GM19025 (cell line): Measurements from ENCODE around the gene EGLN1.
"Not testable (repeated sequence)": the region's sequence is repeated elsewhere in the genome, so short reads cannot be mapped to it uniquely, and the experiment has no call there.

Experiments used
- ATAC-seq: cut with Tn5 transposase; IDR thresholded peaks from one replicate; pipeline ENCODE4 v1.9.1; 2021; ENCODE audit warnings: mild to moderate bottlenecking, low read depth, moderate library complexity; ENCODE audit not compliant: unreplicated experiment

The EGLN1 gene

DNA sequence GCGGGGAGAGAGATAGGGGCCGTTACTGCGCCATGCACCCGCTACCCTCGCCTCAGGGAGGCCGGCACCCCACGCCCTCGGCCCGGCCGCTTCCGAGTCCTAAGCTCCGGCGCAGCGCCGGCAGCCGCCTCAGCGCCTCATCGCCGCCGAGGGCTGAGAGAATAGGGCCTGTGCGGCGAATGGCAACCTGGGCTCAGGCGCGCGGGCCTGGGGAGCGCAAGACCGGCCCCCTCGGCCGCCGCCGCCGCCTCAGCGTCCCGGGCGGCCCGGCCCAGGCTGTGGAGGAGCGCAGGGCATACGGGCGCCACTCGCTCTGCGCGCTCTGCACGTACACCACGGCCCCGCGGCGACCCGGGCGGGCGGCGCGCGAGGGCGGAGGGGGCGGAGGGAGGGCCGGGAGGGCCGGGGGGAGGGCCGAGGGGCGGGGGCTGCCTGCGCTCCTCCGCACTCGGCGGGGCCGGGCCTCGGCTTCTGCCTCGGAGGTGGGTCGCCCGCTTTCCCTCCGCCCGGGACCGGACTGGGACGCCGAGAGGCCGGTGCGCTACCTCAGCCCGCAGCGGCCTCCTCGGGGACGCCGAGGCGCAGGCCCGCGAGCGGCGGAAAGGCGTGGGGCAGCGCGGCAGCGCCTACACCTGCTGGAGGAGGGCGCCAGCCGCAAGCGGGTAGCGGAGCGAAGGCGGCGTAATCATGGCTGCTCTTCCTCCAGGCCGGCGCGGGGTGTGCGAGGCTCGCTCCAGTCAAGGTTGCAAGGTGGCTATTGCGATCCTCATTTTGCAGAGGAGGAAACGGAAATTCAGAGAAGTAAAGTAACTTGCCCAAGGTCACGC lies at the start of gene EGLN1:
EGLN1 (minus strand) TSS at position 317 of the 827 bp plus-strand sequence. CDS start 399 bp downstream, outside the sequence.
- ATAC-seq = peak; percentile 78

DNA sequence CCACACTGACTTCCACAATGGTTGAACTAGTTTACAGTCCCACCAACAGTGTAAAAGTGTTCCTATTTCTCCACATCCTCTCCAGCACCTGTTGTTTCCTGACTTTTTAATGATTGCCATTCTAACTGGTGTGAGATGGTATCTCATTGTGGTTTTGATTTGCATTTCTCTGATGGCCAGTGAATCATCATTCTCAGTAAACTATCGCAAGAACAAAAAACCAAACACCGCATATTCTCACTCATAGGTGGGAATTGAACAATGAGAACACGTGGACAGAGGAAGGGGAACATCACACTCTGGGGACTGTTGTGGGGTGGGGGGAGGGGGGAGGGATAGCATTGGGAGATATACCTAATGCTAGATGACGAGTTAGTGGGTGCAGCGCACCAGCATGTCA lies 49.4 kb upstream of the EGLN1 start:
- not testable (repeated sequence) for ATAC-seq

- ATAC-seq = not testable (repeated sequence)
These were observed 48.9 kb upstream of the EGLN1 start for GRCh38 chr1:231471027-231471426.

DNA sequence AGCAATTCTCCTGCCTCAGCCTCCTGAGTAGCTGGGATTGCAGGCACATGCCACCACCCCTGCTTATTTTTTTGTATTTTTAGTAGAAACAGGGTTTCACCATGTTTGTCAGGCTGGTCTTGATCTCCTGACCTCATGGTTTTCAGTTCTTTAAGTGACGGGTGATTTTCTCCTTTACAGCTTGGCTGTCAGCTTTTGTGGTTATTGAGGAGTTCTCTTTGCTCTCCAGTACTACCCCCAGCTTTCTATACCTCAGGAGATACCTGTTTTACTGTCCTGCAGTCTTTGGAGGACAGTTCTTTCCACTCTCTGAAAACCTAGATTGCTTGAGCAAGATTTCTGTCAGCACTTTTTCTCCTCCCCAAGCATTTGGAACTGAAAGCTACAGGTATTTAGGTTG lies 45.9 kb upstream of the EGLN1 start:
- no peak for ATAC-seq

DNA sequence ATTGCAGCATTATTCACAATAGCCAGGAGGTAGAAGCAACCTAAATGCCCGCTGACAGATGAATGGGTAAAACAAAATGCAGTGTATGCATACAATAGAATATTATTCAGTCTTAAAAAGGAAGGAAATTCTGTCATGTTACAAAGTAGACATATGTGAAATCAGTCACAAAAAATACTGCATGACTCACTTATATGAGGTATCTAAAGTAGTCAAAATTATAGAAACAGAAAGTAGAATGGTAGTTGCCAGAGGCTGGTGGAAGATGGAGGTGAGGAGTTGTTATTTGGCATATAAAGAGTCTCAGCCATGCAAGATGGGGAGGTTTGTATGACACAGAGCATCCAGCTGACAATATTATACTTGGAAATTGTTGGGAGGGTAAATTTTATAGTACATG lies 43.0 kb upstream of the EGLN1 start:
- ATAC-seq = no peak

- ATAC-seq = no peak
These were observed 41.5 kb upstream of the EGLN1 start for GRCh38 chr1:231463541-231463940.

DNA sequence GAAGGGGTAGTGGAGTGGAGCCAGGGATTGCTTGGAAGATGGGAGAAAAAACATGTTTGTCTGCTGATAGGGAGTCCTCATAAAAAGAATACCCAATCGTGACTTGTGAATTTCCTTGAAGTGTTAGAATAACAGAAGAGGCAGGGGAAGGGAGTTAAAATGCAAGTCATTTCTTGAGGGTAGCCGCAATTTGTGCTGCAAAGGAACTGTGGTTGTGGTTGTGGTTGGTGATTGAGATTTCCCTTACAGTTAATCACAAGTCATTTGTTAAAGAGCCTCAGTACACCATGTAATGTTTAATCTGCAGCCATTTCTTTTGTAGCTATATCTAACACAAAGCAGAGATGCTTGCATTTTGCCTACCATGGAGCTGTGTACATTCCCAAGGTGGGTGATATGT lies 38.5 kb upstream of the EGLN1 start:
- no peak for ATAC-seq

- not testable (repeated sequence) for ATAC-seq
These were observed 37.4 kb upstream of the EGLN1 start for GRCh38 chr1:231459438-231459837.

GRCh38 chr1:231457956-231458355 lies 35.9 kb upstream of the EGLN1 start:
- ATAC-seq = not testable (repeated sequence)

DNA sequence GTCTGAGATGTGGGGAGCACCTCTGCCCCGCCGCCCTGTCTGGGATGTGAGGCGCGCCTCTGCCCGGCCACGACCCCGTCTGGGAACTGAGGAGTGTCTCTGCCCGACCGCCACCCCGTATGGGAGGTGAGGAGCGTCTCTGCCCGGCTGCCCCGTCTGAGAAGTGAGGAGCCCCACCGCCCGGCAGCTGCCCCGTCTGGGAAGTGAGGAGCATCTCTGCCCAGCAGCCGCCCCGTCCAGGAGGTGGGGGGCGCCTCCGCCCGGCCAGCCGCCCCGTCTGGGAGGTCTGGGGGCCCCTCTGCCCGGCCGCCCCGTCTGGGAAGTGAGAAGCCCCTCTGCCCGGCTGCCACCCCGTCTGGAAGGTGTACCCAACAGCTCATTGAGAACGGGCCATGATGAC lies 32.0 kb upstream of the EGLN1 start:
- not testable (repeated sequence) for ATAC-seq

DNA sequence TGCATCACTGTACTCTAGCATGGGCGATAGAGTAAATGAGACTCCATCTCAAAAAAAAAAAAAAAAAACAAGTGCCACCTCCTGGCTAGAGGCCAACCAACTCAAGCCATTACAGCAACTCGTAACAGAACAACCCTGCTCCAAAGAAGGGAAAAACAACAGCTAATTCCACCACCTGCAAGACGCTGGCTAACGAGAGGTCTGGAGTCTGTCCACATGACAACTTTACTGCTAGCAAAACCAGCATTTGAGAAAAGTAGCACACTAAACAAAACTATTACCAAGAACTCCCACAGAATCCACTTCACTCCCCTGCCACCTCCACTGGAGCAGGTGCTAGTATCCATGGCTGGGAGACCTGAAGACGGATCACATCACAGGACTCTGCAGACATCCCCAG lies 24.1 kb upstream of the EGLN1 start:
- no peak for ATAC-seq

GRCh38 chr1:231444059-231444458 lies 22.0 kb upstream of the EGLN1 start:
- no peak for ATAC-seq

- no peak for ATAC-seq
These were observed 21.3 kb upstream of the EGLN1 start for GRCh38 chr1:231443363-231443762.

- ATAC-seq = no peak
These were observed 20.6 kb upstream of the EGLN1 start for GRCh38 chr1:231442735-231443134.

DNA sequence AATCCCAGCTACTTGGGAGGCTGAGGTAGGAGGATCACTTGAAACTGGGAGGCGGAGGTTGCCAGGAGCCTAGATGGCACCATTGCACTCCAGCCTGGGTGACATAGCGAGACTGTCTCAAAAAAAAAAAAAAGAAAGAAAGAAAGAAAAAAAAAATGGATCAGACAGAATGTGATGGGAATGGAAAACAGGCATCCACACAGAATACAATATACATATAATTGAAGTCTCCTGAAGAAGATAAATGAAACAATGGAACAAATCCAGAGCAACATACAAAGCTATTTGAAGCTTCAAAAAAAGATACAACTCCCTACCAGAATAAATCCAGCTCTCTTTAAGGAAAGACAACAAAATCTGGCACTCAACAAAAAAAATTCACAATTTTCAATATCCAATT lies 10.9 kb upstream of the EGLN1 start:
- ATAC-seq = no peak

DNA sequence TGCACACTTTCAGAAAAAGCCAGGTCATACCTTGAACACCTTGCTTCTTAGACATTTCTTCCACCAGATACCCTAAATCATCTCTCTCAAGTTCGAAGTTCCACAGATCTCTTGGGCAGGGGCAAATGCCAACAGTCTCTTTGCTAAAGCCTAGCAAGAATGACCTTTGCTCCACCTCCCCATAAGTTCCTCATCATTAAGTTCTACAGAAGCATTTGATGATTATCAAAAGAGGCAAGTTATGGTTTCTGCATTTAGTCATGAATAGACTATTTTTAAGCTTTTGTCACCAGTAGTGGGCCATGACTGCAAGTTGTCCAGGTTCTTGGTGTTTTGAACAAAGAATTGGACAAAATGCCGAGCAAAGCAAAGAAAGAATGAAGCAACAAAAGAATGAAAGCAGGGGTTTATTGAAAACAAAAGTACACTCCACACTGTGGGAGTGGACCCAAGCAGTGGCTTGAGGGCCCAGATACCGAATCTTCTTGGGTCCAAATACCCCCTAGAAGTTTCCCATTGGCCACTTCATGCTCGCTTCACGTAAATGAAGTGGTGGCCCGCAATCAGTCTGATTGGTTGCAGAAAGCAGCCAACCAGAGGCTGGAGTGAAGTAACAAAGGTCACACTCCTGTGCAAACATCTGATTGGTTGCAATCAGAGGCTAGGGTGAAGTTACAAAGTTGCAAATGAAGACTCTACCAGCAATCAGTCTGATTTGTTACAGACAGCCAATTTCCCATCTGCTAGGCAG lies 9.8 kb upstream of the EGLN1 start:
- no peak for ATAC-seq

DNA sequence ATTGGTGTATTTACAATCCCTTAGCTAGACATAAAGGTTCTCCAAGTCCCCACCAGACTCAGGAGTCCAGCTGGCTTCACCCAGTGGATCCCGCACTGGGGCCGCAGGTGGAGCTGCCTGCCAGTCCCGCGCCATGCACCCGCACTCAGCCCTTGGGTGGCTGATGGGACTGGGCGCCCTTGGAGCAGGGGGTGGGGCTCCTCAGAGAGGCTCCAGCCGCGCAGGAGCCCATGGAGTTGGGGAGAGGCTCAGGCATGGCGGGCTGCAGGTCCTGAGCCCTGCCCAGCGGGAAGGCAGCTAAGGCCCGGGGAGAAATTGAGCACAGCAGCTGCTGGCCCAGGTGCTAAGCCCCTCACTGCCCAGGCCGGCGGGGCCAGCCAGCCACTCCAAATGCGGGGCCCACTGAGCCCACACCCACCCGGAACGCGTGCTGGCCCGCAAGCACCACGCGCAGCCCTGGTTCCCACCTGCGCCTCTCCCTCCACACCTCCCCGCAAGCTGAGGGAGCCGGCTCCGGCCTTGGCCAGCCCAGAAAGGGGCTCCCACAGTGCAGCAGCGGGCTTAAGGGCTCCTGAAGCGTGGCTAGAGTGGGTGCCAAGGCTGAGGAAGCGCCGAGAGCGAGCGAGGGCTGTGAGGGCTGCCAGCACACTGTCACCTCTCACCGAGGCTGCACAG lies 8.7 kb upstream of the EGLN1 start:
- not testable (repeated sequence) for ATAC-seq

- ATAC-seq = no peak
These were observed 6.3 kb upstream of the EGLN1 start for GRCh38 chr1:231428377-231428776.

GRCh38 chr1:231424950-231425805 lies 3.1 kb upstream of the EGLN1 start:
- no peak for ATAC-seq

GRCh38 chr1:231423648-231424047 lies 1.6 kb upstream of the EGLN1 start:
- ATAC-seq = no peak
